A549 (cell line): ENCODE results near the gene CCDC171. TPM values are rescaled to one million over a fixed set of nuclear protein-coding genes. Genes with fewer than 3 reads are reported as not detected.
A peak's percentile ranks its signal among the peaks of the same experiment; 100 is the strongest.
"Not testable (repeated sequence)": the region's sequence is repeated elsewhere in the genome, so short reads cannot be mapped to it uniquely, and the experiment has no call there.

ENCODE experiments used
- ATAC-seq, 2 experiments: fragments of 200-7000 bp in 1 of 2; fragments of >200 bp in 1 of 2; cut with Nextera tagmentation in 1 of 2; cut with Tn5 transposase in 1 of 2; 3 replicates each; pipeline versions ENCODE4 v1.8.0 to v1.9.1; 2018 to 2020; ENCODE audit warnings: mild to moderate bottlenecking in 1 of 2, moderate library complexity in 1 of 2
- CTCF ChIA-PET: fragments of 300-600 bp; sonication (Branson Sonifier 250); formaldehyde crosslinking; extraction: SDS; loops from one replicate; lab custom pipeline; 2021; ENCODE audit warnings: antibody characterized with exemption, inconsistent platforms; lab: Yijun Ruan, JAX
- POLR2A ChIA-PET: fragments of 350-600 bp; formaldehyde crosslinking; extraction: SDS; loops from one replicate; lab custom pipeline; 2021; ENCODE audit warnings: antibody characterized with exemption, inconsistent platforms; lab: Yijun Ruan, JAX
- DNase-seq, 2 experiments: peaks; one replicate each; pipeline versions ENCODE4 v3.0.0 to v3.0.0-alpha.2; 2011 to 2016; ENCODE audit warnings: low read depth in 1 of 2, low spot score in 1 of 2
- FAIRE-seq: peaks from 2 replicates; lab custom pipeline; 2011; peaks lifted over from hg19 to GRCh38; lab: Jason Lieb, UNC
- H3K27ac ChIP-seq, 2 experiments: fragments of >200 bp; sonication (Bioruptor Twin); formaldehyde crosslinking; 3 replicates each; pipeline ENCODE4 v1.5.1; 2016 to 2017
- H3K4me1 ChIP-seq: fragments of >200 bp; sonication (Bioruptor Twin); formaldehyde crosslinking; 3 replicates; pipeline ENCODE4 v1.6.1; 2016
- H3K4me2 ChIP-seq: fragments of >200 bp; sonication (Bioruptor Twin); formaldehyde crosslinking; 3 replicates; pipeline ENCODE4 v1.6.1; 2016
- H3K4me3 ChIP-seq: fragments of >200 bp; sonication (Bioruptor Twin); formaldehyde crosslinking; 3 replicates; pipeline ENCODE4 v1.5.1; 2016
- H3K9me3 ChIP-seq: fragments of >200 bp; sonication (Bioruptor Twin); formaldehyde crosslinking; 3 replicates; pipeline ENCODE4 v1.6.1; 2016
- CBX2 ChIP-seq: fragments of 200-600 bp; sonication (generic); IDR thresholded peaks from 2 replicates; pipeline ENCODE4 v1.6.1; 2016; ENCODE audit warnings: low read depth, mild to moderate bottlenecking, borderline replicate concordance
- CHD2 ChIP-seq: fragments of 150-350 bp; IDR thresholded peaks from 2 replicates; pipeline ENCODE4 v1.6.1; 2014; ENCODE audit warnings: low read length; ENCODE audit not compliant: partially characterized antibody
- EHF ChIP-seq: fragments of 250-450 bp; sonication (Bioruptor Pico); IDR thresholded peaks from 2 replicates; pipeline ENCODE4 v1.5.0; 2020; ENCODE audit warnings: mild to moderate bottlenecking
- FOSL2 ChIP-seq, 2 experiments: fragments of 450-650 bp in 1 of 2; fragments of >200 bp in 1 of 2; sonication (Bioruptor Twin) in 1 of 2; formaldehyde crosslinking; IDR thresholded peaks; 2 replicates each; pipeline versions ENCODE4 v1.5.0 to v1.6.1; 2016 to 2020; ENCODE audit warnings: mild to moderate bottlenecking in 1 of 2, moderate library complexity in 1 of 2
- HOXA7 ChIP-seq: fragments of 250-450 bp; sonication (Bioruptor Pico); IDR thresholded peaks from 2 replicates; pipeline ENCODE4 v1.5.0; 2020; ENCODE audit warnings: mild to moderate bottlenecking, moderate library complexity
- HOXB5 ChIP-seq: fragments of 250-450 bp; sonication (Bioruptor Pico); IDR thresholded peaks from 2 replicates; pipeline ENCODE4 v1.5.0; 2020; ENCODE audit warnings: mild to moderate bottlenecking, moderate library complexity
- JUN ChIP-seq, 2 experiments: fragments of >200 bp; sonication (Bioruptor Twin); formaldehyde crosslinking; IDR thresholded peaks; 2 replicates in 1 of 2; 3 replicates in 1 of 2; pipeline ENCODE4 v1.6.1; 2016 to 2017
- JUNB ChIP-seq: fragments of >200 bp; sonication (Bioruptor Twin); formaldehyde crosslinking; IDR thresholded peaks from 2 replicates; pipeline ENCODE4 v1.6.1; 2016
- KDM5A ChIP-seq: fragments of 200-600 bp; sonication (generic); IDR thresholded peaks from 2 replicates; pipeline ENCODE4 v1.6.1; 2016; ENCODE audit warnings: antibody characterized with exemption, mild to moderate bottlenecking
- MAFK ChIP-seq: fragments of 450-650 bp; IDR thresholded peaks from 2 replicates; pipeline ENCODE4 v1.6.1; 2014; ENCODE audit not compliant: partially characterized antibody
- PHF8 ChIP-seq: fragments of 200-600 bp; sonication (generic); IDR thresholded peaks from 2 replicates; pipeline ENCODE4 v1.6.1; 2016; ENCODE audit warnings: low read depth, mild to moderate bottlenecking, antibody characterized with exemption, moderate library complexity, borderline replicate concordance
- POLR2A ChIP-seq: IDR thresholded peaks from 2 replicates; pipeline ENCODE4 v1.6.1; 2012; ENCODE audit warnings: mild to moderate bottlenecking, low read length
- RAD21 ChIP-seq, 2 experiments: fragments of >200 bp in 1 of 2; sonication (Bioruptor Twin) in 1 of 2; formaldehyde crosslinking in 1 of 2; IDR thresholded peaks in 1 of 2; conservative IDR thresholded peaks in 1 of 2; 2 replicates in 1 of 2; 3 replicates in 1 of 2; pipeline ENCODE4 v1.6.1; 2012 to 2018; ENCODE audit warnings: inconsistent platforms in 1 of 2
- SMC3 ChIP-seq: fragments of >200 bp; sonication (Bioruptor Twin); formaldehyde crosslinking; IDR thresholded peaks from 3 replicates; pipeline ENCODE4 v1.6.1; 2018; ENCODE audit warnings: inconsistent platforms
- TFCP2L1 ChIP-seq: fragments of 250-450 bp; sonication (Bioruptor Pico); IDR thresholded peaks from 2 replicates; pipeline ENCODE4 v1.5.0; 2021; ENCODE audit warnings: mild to moderate bottlenecking
- ZFP36 ChIP-seq: fragments of 450-650 bp; IDR thresholded peaks from 2 replicates; pipeline ENCODE4 v1.6.1; 2014; ENCODE audit warnings: borderline replicate concordance; ENCODE audit not compliant: partially characterized antibody
- WGBS: methylation state at CpG from one replicate; pipeline ENCODE4 v1.1.6; 2017; ENCODE audit errors: missing lambda C conversion rate; 5-methylcytosine and 5-hydroxymethylcytosine counted together
- polyA plus RNA-seq, 4 experiments: library from polyadenylated mRNA; depleted of rRNA in 3 of 4; stranded (reverse); fragments of >200 nt; fragmentation: RNase III in 1 of 4; extraction: RNeasy Plus Mini Kit Qiagen cat#74134 plus additional on column Dnase treatment in 1 of 4; gene quantifications; 2 replicates in 3 of 4; 3 replicates in 1 of 4; pipeline ENCODE4 v1.2.3, GENCODE V29; 2011 to 2017
- TF ChIP-seq, protein P1 (sequence below): IDR thresholded peaks from 2 replicates; pipeline ENCODE4 v1.6.1; 2012
- TF ChIP-seq, protein P2 (sequence below): IDR thresholded peaks from 2 replicates; pipeline ENCODE4 v1.6.1; 2012; ENCODE audit warnings: low read depth, borderline replicate concordance
- TF ChIP-seq, protein P3 (sequence below): fragments of 200-600 bp; sonication (generic); IDR thresholded peaks from 2 replicates; pipeline ENCODE4 v1.6.1; 2016; ENCODE audit warnings: antibody characterized with exemption, mild to moderate bottlenecking, moderate library complexity
- TF ChIP-seq, protein P4 (sequence below): fragments of >200 bp; sonication (Bioruptor Twin); formaldehyde crosslinking; IDR thresholded peaks from 3 replicates; pipeline ENCODE4 v1.6.1; 2016
- TF ChIP-seq, protein P5 (sequence below): fragments of 150-350 bp; IDR thresholded peaks from 2 replicates; pipeline ENCODE4 v1.6.1; 2014; ENCODE audit warnings: low read depth, mild to moderate bottlenecking, low read length
- TF ChIP-seq, protein P6 (sequence below): fragments of 250-450 bp; sonication (Bioruptor Pico); IDR thresholded peaks from 2 replicates; pipeline ENCODE4 v1.5.0; 2021; ENCODE audit warnings: mild to moderate bottlenecking, moderate library complexity, borderline replicate concordance

Gene CCDC171
- polyA plus RNA-seq, 2 of the 4 experiments (the other 2 are of a cell fraction) = 0.88 to 1.3 TPM

DNA sequence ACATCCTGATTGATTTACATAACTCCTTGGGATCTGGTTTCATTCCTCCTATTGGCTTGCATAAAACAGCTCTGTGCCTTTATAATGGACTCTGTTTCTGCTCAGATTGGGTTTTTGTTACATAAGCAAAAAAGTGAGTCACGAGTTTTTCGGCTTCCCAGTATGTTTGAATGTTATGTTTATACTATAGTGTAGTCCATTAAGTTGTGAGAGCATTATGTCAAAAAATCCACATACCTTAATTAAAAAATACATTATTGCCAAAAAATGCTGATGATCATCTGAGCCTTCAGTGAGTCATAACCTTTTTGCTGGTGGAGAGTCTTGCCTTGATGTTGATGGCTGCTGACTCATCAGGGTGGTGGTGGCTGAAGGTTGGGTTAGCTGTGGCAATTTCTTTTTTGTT lies 144.6 kb downstream of the CCDC171 start:
- H3K4me1 ChIP-seq = peaks cover 13% of the 10 kb centered on the region; the same call in 2 of the 3 replicates
- WGBS = 74% methylated on average over 2 of the region's 2 CpGs
- ChIA-PET CTCF (interaction anchor here (0.8 kb wide), 1 partner anchor 175 kb away, joined by 3 read pairs; no protein-coding TSS in a partner anchor), POLR2A (no interaction called here)
- ATAC-seq (peak; percentile 24 to 53; a peak in 2 of 6 replicates), FAIRE-seq (no peak), DNase-seq (peak in 1 of 2 experiments; percentile 11)
- H3K4me2 ChIP-seq = 0 out of 3 replicates have a peak overlapping the region, but pooled peaks have one; percentile 8
- no peak overlapping the region for H3K4me3 ChIP-seq
- no peaks in the 10 kb centered on the region for H3K9me3 ChIP-seq
- no peak overlapping the region for H3K27ac ChIP-seq
- TF ChIP-seq CBX2 (no peak), POLR2A (no peak), FOSL2 (IDR thresholded peaks at IDR 0.05) (peak; percentile 52), FOSL2 (CRISPR knock-in tag; IDR thresholded peaks at IDR 0.05) (peak; percentile 67), SMC3 (no peak), RAD21 (conservative IDR thresholded peaks at IDR 0.05 in 1 of 2, IDR thresholded peaks at IDR 0.05 in 1 of 2) (no peak), MAFK (peak; percentile 69), JUN (IDR thresholded peaks at IDR 0.05) (no peak), KDM5A (no peak), JUNB (0 out of 2 replicates have a peak, but pooled peaks have one; percentile 14), HOXB5 (CRISPR knock-in tag) (no peak), EHF (no peak)
- TF ChIP-seq, protein P1, sequence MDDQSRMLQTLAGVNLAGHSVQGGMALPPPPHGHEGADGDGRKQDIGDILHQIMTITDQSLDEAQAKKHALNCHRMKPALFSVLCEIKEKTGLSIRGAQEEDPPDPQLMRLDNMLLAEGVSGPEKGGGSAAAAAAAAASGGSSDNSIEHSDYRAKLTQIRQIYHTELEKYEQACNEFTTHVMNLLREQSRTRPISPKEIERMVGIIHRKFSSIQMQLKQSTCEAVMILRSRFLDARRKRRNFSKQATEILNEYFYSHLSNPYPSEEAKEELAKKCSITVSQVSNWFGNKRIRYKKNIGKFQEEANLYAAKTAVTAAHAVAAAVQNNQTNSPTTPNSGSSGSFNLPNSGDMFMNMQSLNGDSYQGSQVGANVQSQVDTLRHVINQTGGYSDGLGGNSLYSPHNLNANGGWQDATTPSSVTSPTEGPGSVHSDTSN = no peak
- TF ChIP-seq, protein P2, sequence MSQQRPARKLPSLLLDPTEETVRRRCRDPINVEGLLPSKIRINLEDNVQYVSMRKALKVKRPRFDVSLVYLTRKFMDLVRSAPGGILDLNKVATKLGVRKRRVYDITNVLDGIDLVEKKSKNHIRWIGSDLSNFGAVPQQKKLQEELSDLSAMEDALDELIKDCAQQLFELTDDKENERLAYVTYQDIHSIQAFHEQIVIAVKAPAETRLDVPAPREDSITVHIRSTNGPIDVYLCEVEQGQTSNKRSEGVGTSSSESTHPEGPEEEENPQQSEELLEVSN = no peak
- TF ChIP-seq, protein P3, sequence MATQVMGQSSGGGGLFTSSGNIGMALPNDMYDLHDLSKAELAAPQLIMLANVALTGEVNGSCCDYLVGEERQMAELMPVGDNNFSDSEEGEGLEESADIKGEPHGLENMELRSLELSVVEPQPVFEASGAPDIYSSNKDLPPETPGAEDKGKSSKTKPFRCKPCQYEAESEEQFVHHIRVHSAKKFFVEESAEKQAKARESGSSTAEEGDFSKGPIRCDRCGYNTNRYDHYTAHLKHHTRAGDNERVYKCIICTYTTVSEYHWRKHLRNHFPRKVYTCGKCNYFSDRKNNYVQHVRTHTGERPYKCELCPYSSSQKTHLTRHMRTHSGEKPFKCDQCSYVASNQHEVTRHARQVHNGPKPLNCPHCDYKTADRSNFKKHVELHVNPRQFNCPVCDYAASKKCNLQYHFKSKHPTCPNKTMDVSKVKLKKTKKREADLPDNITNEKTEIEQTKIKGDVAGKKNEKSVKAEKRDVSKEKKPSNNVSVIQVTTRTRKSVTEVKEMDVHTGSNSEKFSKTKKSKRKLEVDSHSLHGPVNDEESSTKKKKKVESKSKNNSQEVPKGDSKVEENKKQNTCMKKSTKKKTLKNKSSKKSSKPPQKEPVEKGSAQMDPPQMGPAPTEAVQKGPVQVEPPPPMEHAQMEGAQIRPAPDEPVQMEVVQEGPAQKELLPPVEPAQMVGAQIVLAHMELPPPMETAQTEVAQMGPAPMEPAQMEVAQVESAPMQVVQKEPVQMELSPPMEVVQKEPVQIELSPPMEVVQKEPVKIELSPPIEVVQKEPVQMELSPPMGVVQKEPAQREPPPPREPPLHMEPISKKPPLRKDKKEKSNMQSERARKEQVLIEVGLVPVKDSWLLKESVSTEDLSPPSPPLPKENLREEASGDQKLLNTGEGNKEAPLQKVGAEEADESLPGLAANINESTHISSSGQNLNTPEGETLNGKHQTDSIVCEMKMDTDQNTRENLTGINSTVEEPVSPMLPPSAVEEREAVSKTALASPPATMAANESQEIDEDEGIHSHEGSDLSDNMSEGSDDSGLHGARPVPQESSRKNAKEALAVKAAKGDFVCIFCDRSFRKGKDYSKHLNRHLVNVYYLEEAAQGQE = no peak
- TF ChIP-seq, protein P4, sequence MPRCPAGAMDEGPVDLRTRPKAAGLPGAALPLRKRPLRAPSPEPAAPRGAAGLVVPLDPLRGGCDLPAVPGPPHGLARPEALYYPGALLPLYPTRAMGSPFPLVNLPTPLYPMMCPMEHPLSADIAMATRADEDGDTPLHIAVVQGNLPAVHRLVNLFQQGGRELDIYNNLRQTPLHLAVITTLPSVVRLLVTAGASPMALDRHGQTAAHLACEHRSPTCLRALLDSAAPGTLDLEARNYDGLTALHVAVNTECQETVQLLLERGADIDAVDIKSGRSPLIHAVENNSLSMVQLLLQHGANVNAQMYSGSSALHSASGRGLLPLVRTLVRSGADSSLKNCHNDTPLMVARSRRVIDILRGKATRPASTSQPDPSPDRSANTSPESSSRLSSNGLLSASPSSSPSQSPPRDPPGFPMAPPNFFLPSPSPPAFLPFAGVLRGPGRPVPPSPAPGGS = no peak

DNA sequence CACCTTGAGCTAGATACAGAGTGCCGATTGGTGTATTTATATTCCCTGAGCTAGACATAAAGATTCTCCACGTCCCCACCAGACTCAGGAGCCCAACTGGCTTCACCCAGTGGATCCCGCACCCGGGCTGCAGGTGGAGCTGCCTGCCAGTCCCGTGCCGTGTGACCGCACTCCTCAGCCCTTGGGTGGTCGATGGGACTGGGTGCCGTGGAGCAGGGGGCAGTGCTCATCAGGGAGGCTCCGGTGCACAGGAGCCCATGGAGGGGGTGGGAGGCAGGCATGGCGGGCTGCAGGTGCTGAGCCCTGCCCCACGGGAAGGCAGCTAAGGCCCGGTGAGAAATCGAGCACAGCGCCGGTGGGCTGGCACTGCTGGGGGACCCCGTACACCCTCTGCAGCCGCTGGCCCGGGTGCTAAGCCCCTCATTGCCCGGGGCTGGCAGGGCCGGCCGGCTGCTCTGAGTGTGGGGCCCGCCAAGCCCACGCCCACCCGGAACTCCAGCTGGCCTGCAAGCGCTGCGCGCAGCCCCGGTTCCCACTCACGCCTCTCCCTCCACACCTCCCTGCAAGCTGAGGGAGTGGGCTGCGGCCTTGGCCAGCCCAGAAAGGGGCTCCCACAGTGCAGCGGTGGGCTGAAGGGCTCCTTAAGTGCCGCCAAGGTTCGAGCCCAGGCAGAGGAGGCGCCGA lies 147.2 kb downstream of the CCDC171 start:
- peaks cover 13% of the 10 kb centered on the region; the same call in 2 of the 3 replicates for H3K4me1 ChIP-seq
- POLR2A ChIA-PET, FAIRE-seq, H3K27ac ChIP-seq, H3K4me2 ChIP-seq, DNase-seq, H3K9me3 ChIP-seq, H3K4me3 ChIP-seq, ATAC-seq: not testable (repeated sequence)
- CTCF ChIA-PET = interaction anchor here (0.7 kb wide), 1 partner anchor 13 kb away, joined by 5 read pairs; no protein-coding TSS in a partner anchor
- 79% methylated on average over 17 of the region's 36 CpGs for WGBS

DNA sequence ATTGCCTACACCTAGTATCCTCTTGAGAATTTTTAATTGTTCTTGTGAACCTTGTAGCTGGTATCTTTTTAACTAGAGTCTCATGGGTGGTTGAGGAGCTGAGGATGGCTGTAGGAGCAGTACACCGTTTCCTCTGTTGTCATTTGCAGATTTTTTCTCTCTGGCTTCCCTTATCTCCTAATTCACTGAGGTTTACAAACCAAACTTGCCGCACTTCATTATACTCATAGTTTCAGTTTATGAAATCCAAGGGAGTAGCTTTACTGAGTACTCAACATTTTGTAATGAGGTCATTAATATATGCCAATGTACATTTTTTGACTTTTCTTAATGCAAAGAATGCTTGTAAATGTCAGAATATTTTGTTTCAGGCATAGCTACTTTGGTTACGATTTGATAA lies 154.2 kb downstream of the CCDC171 start:
- ChIA-PET POLR2A (no interaction called here), CTCF (no interaction called here)
- 45% methylated on average over 3 of the region's 3 CpGs for WGBS
- Histone ChIP-seq H3K9me3 (no peaks in the 10 kb centered on the region), H3K27ac (no peak overlapping the region), H3K4me2 (no peak overlapping the region), H3K4me3 (no peak overlapping the region), H3K4me1 (no peaks in the 10 kb centered on the region)
- no peak for DNase-seq
- FAIRE-seq = peak; percentile 7
- no peak for ATAC-seq
- TF ChIP-seq ZFP36 (no peak), TFCP2L1 (CRISPR knock-in tag) (no peak), MAFK (no peak), SMC3 (no peak), CHD2 (no peak), RAD21 (conservative IDR thresholded peaks at IDR 0.05 in 1 of 2, IDR thresholded peaks at IDR 0.05 in 1 of 2) (no peak), PHF8 (no peak), HOXA7 (CRISPR knock-in tag) (no peak), EHF (no peak), JUNB (no peak)
- TF ChIP-seq, protein P5, sequence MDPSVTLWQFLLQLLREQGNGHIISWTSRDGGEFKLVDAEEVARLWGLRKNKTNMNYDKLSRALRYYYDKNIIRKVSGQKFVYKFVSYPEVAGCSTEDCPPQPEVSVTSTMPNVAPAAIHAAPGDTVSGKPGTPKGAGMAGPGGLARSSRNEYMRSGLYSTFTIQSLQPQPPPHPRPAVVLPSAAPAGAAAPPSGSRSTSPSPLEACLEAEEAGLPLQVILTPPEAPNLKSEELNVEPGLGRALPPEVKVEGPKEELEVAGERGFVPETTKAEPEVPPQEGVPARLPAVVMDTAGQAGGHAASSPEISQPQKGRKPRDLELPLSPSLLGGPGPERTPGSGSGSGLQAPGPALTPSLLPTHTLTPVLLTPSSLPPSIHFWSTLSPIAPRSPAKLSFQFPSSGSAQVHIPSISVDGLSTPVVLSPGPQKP = no peak
- TF ChIP-seq, protein P6, sequence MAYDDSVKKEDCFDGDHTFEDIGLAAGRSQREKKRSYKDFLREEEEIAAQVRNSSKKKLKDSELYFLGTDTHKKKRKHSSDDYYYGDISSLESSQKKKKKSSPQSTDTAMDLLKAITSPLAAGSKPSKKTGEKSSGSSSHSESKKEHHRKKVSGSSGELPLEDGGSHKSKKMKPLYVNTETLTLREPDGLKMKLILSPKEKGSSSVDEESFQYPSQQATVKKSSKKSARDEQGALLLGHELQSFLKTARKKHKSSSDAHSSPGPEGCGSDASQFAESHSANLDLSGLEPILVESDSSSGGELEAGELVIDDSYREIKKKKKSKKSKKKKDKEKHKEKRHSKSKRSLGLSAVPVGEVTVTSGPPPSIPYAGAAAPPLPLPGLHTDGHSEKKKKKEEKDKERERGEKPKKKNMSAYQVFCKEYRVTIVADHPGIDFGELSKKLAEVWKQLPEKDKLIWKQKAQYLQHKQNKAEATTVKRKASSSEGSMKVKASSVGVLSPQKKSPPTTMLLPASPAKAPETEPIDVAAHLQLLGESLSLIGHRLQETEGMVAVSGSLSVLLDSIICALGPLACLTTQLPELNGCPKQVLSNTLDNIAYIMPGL (CRISPR knock-in tag) = no peak
